WERI-Rb-1 (cell line): ENCODE measurements around the gene IDH3G.
"Not testable (repeated sequence)": the region's sequence is repeated elsewhere in the genome, so short reads cannot be mapped to it uniquely, and the experiment has no call there.

Experiments
- DNase-seq: peaks from one replicate; pipeline ENCODE4 v3.0.0-alpha.2; 2020
- H3K27ac ChIP-seq: fragments of 250-450 bp; sonication (Bioruptor Pico); 2 replicates; pipeline ENCODE4 v1.5.1; 2020; ENCODE audit warnings: mild to moderate bottlenecking, moderate library complexity
- H3K27me3 ChIP-seq: fragments of 250-450 bp; sonication (Bioruptor Pico); 2 replicates; pipeline ENCODE4 v1.5.1; 2021; ENCODE audit warnings: mild to moderate bottlenecking, low read depth, moderate library complexity; ENCODE audit not compliant: insufficient read depth, severe bottlenecking
- H3K36me3 ChIP-seq: fragments of 250-450 bp; sonication (Bioruptor Pico); 2 replicates; pipeline ENCODE4 v1.5.1; 2020; ENCODE audit warnings: mild to moderate bottlenecking, moderate library complexity
- H3K4me3 ChIP-seq: 2 replicates; pipeline ENCODE4 v1.5.1; 2011; ENCODE audit warnings: low read depth, mild to moderate bottlenecking, control low read depth, low read length
- H3K9me3 ChIP-seq: fragments of 250-450 bp; sonication (Bioruptor Pico); 2 replicates; pipeline ENCODE4 v1.5.1; 2021; ENCODE audit warnings: mild to moderate bottlenecking, moderate library complexity; ENCODE audit not compliant: severe bottlenecking
- TF ChIP-seq, protein P1 (sequence below): IDR thresholded peaks from 2 replicates; pipeline ENCODE4 v1.5.1; 2011; ENCODE audit warnings: low read depth, mild to moderate bottlenecking, control low read depth, inconsistent platforms, low read length

The IDH3G gene

DNA sequence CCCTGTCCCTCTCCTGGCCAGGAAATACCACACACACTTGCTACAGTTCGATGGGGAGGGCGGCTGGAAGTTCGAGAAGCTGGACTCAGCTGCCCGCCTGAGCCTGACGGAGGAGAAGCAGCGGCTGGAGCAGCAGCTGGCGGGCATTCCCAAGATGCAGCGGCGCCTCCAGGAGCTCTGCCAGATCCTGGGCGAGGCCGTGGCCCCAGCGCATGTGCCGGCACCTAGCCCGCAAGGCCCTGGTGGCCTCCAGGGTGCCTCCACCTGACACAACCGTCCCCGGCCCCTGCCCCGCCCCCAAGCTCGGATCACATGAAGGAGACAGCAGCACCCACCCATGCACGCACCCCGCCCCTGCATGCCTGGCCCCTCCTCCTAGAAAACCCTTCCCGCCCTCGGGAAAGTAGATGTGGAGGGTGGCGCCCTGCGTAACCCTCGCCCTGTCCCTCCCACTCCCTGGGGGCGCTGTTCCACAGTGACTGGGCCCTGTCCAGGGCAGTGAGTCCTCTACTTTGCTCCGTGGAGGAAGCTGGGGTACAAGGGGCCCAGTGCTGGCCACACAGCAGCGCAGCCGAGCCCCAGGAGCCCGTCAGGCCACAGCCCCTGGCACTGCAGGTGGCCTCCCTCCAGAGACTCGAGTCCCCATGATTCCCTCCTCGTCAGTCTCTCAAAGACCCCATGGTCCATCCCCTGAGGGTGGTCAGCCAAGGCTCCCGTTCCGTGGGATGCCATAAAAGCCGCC lies 50.5 kb downstream of the IDH3G start:
- not testable (repeated sequence) for H3K36me3 ChIP-seq, H3K4me3 ChIP-seq, H3K27me3 ChIP-seq, H3K9me3 ChIP-seq
- peak overlapping the region; percentile 24; the same call in 1 of the 2 replicates for H3K27ac ChIP-seq
- TF ChIP-seq, protein P1, sequence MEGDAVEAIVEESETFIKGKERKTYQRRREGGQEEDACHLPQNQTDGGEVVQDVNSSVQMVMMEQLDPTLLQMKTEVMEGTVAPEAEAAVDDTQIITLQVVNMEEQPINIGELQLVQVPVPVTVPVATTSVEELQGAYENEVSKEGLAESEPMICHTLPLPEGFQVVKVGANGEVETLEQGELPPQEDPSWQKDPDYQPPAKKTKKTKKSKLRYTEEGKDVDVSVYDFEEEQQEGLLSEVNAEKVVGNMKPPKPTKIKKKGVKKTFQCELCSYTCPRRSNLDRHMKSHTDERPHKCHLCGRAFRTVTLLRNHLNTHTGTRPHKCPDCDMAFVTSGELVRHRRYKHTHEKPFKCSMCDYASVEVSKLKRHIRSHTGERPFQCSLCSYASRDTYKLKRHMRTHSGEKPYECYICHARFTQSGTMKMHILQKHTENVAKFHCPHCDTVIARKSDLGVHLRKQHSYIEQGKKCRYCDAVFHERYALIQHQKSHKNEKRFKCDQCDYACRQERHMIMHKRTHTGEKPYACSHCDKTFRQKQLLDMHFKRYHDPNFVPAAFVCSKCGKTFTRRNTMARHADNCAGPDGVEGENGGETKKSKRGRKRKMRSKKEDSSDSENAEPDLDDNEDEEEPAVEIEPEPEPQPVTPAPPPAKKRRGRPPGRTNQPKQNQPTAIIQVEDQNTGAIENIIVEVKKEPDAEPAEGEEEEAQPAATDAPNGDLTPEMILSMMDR: peak; percentile 13; the same call in 1 of the 2 replicates
- DNase-seq: peak; percentile 84

DNA sequence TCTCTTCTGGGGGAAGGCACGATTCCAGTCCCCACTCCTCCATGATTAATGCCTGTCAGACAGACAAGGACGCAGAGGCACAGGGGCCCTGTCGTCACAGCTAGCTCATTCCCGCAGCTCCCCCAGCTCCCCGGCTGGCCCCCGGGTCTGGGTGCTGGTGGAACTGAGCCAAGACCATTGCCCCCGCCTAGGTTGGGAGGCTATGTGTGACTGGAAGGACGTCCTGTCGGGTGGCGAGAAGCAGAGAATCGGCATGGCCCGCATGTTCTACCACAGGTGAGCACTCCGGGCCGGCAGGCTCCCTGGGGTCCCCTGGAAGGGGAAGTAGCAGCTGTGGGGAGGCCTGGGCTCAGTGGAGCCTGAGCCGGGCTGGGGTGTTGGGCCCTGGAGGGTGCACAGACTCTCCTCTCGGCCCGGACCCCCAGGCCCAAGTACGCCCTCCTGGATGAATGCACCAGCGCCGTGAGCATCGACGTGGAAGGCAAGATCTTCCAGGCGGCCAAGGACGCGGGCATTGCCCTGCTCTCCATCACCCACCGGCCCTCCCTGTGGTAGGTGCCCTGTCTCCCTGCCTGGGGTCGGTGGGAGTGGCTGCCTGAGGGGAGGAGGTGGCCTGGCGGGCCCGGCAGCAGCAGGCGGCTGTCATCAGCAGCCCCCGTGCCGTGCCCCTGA lies 51.2 kb downstream of the IDH3G start:
- H3K9me3 ChIP-seq, H3K27ac ChIP-seq, H3K27me3 ChIP-seq, H3K4me3 ChIP-seq, DNase-seq, H3K36me3 ChIP-seq: not testable (repeated sequence)

DNA sequence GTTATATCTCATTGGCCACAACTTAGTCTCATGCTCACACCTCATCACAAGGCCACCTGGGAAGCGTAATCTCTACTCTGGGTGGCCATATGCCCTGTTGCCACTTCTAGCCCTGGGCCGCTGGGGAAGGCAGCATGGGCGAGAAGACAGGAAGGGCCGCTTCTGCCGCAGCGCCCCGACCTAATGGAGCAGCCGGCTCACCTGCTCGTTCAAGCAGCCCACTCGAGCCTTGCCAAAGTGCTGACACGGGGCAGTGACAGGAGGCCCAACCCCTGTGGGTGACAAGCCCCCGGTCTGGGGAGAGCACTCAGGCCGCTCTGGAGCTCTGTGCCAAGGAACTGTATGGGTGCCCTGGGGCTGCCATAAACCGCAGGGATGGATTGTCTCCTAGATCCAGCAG lies 52.1 kb downstream of the IDH3G start:
- not testable (repeated sequence) for H3K4me3 ChIP-seq, H3K36me3 ChIP-seq, DNase-seq, H3K27me3 ChIP-seq, H3K9me3 ChIP-seq, H3K27ac ChIP-seq

DNA sequence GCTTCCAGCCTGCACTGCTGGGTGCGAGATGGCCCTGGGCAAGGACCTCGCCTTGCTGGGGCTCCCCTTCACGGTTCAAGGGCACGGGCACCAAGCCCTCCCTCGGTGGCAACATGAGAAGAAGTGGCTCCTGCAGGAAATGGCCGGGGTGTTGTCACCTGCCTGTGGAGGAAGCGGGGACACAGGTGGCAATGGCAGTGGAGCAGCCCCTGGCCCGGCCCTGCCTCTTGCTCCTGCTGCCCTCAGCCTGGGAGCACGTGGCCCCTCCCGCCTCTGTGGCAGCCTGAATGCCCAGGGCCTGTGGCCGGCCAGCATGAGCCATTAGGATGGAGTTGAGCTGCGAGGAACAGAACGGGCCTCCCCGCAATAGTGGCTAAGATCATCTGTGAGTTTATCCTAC lies 52.7 kb downstream of the IDH3G start:
- Histone ChIP-seq H3K36me3 (peaks cover 10% of the 10 kb centered on the region), H3K9me3 (no peaks in the 10 kb centered on the region), H3K27ac (no peak overlapping the region), H3K4me3 (no peak overlapping the region), H3K27me3 (peaks cover 5% of the 10 kb centered on the region)
- DNase-seq: no peak
- TF ChIP-seq, protein P1: no peak

DNA sequence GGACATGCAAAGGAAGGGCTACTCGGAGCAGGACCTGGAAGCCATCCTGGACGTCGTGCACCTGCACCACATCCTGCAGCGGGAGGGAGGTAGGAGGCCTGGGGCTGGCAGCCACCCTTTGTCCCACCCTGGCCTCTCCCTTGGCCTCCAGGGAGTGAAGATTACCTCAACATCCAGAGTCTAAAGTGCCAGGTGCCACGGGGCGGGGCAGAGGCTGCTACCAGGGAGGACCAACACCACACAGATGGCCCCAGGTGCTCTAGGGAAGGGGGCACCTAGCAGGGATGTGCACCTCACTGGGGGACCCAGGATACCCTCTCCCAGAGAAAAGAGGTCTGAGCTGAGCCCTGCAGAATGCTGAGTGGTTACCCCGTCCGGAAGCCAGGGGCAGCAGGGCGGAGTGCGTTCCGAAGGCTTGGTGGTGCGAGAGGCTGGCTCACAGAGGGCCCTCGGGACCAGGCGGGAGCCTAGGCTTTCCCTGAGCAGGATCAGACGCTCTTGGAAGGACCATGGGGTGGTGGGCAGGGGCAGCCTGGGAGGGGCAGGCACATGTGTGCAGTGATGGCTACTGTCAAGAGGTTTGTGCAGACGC lies 53.4 kb downstream of the IDH3G start:
- TF ChIP-seq, protein P1: no peak
- no peak overlapping the region for H3K27ac ChIP-seq
- H3K4me3 ChIP-seq: no peak overlapping the region
- H3K9me3 ChIP-seq: no peaks in the 10 kb centered on the region
- peaks cover 10% of the 10 kb centered on the region for H3K36me3 ChIP-seq
- peaks cover 5% of the 10 kb centered on the region for H3K27me3 ChIP-seq
- DNase-seq: no peak

DNA sequence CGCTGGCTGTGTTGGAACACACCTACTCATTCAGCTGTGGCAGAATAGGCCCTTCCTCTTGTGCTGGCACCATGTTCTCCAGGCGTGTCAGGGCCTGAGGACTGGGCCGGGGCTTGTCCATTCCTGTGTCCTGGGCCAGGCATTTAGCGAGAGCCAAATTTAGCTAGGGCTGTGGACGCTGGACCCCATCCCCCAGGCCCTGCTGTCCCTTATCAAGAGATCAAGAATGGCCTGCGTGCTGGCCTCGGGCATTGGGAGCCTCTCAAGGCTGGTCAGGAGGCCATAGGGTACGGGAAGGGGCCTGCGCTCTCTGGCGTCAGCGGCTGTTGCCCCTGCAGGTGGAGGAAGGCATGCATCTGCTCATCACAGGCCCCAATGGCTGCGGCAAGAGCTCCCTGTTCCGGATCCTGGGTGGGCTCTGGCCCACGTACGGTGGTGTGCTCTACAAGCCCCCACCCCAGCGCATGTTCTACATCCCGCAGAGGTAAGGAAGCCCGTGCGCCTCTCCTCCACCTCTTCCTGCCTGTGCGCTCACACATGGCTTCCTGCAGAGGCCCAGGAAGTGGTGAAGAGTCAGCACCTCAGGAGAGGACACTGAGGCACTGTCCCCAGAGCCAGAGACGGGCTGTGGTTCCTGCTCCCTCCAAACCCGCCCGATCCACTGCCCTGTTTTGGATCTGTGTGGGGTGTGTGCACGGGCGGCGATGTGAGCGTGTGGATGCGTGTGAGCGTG lies 54.3 kb downstream of the IDH3G start:
- H3K27ac ChIP-seq: no peak overlapping the region
- peaks cover 5% of the 10 kb centered on the region for H3K27me3 ChIP-seq
- peaks cover 10% of the 10 kb centered on the region for H3K36me3 ChIP-seq
- no peaks in the 10 kb centered on the region for H3K9me3 ChIP-seq
- H3K4me3 ChIP-seq: no peak overlapping the region
- TF ChIP-seq, protein P1: no peak
- no peak for DNase-seq
